ENCODE results near the gene SGMS1. TPM values are rescaled to one million over a fixed set of nuclear protein-coding genes. Genes with fewer than 3 reads are reported as not detected.

SGMS1 gene
- total RNA-seq, 2 donors from 2014 or later: 32.5 to 35.9 TPM

DNA sequence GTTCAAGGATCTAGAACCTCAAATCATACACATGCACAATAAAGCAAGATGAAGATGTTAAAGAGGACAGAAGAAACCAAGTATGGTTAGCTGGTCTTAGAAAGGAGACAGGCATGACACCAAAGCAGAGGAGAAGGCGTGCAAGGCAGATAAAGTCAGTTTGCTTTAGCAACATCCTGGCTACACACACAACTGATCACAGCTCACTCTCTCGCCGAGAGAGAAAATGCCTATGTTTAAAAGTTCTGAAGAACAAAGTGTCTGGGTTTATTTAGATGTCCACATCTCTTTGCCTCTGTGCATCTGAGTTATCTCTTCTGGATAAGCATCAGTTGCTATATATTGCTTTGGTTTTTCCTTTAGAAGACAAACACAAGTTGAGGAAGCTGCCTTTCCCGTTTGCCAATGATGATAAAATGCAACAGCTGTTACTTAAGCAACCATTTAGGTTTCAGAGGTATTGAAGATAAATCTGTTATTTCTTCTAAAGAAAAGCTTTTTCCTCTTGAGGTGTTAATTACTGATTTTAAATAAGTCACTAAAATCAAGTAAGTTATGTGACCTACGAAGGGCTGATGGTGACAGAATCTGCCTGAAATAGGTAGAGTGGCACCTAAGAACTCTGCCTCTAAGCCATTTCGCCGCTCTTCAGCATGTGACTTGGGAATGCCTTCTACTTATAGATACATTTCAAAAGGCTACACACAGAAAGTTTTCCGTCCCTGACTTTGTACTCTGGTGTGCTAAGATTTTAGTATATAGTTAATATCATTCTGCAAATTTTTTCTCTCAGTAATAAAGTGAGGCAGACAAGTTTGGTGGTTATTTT lies 226.2 kb downstream of the SGMS1 start:
- no peaks in the 10 kb centered on the region for H3K27me3 ChIP-seq
- H3K4me3 ChIP-seq: no peak overlapping the region
- H3K9me3 ChIP-seq: no peaks in the 10 kb centered on the region
- TF ChIP-seq CTCF (IDR thresholded peaks at IDR 0.05): no peak
- H3K4me1 ChIP-seq: peaks cover 0 to 47% of the 10 kb centered on the region in 2 donors
- H3K27ac ChIP-seq: peak overlapping the region; percentile 5 to 9
- H3K36me3 ChIP-seq: no peaks in the 10 kb centered on the region
- DNase-seq (ENCODE audit: low spot score): no peak

- Histone ChIP-seq H3K9me3 (no peaks in the 10 kb centered on the region), H3K27me3 (no peaks in the 10 kb centered on the region), H3K4me3 (no peak overlapping the region), H3K4me1 (peaks cover 0 to 47% of the 10 kb centered on the region in 2 donors), H3K27ac (peak overlapping the region in 1 of 2 donors; percentile 9), H3K36me3 (no peaks in the 10 kb centered on the region)
- TF ChIP-seq CTCF (IDR thresholded peaks at IDR 0.05): no peak
- no peak for DNase-seq (ENCODE audit: low spot score)
These were observed 227.1 kb downstream of the SGMS1 start for GRCh38 chr10:50396491-50397311.

- Histone ChIP-seq H3K9me3 (no peaks in the 10 kb centered on the region), H3K27ac (no peak overlapping the region)
These were observed 227.9 kb downstream of the SGMS1 start for GRCh38 chr10:50395851-50396250.

GRCh38 chr10:50395271-50395670 lies 228.5 kb downstream of the SGMS1 start:
- Histone ChIP-seq H3K27ac (no peak overlapping the region), H3K27me3 (no peaks in the 10 kb centered on the region), H3K36me3 (no peaks in the 10 kb centered on the region), H3K4me1 (peaks cover 0 to 47% of the 10 kb centered on the region in 2 donors), H3K4me3 (no peak overlapping the region), H3K9me3 (no peaks in the 10 kb centered on the region)
- DNase-seq (ENCODE audit: low spot score): no peak
- no peak for TF ChIP-seq CTCF (IDR thresholded peaks at IDR 0.05)

More at GRCh38 chr10:50395851-50396250, 227.9 kb downstream of the SGMS1 start:
- DNase-seq (ENCODE audit: low spot score): no peak
- Histone ChIP-seq H3K4me1 (peaks cover 0 to 47% of the 10 kb centered on the region in 2 donors), H3K36me3 (no peaks in the 10 kb centered on the region), H3K4me3 (no peak overlapping the region), H3K27me3 (no peaks in the 10 kb centered on the region)
- TF ChIP-seq CTCF (IDR thresholded peaks at IDR 0.05): no peak

- H3K4me3 ChIP-seq: no peak overlapping the region
These were observed 228.9 kb downstream of the SGMS1 start for GRCh38 chr10:50394832-50395231.

More at GRCh38 chr10:50394832-50395231, 228.9 kb downstream of the SGMS1 start:
- Histone ChIP-seq H3K4me1 (peaks cover 0 to 47% of the 10 kb centered on the region in 2 donors), H3K27ac (no peak overlapping the region), H3K9me3 (no peaks in the 10 kb centered on the region), H3K27me3 (no peaks in the 10 kb centered on the region), H3K36me3 (no peaks in the 10 kb centered on the region)
- no peak for TF ChIP-seq CTCF (IDR thresholded peaks at IDR 0.05)
- no peak for DNase-seq (ENCODE audit: low spot score)

Data from right atrium auricular region (tissue), 2 donors.